HG03025 (cell line): ENCODE measurements around the gene TBC1D1.

Experiments
- ATAC-seq: cut with Tn5 transposase; IDR thresholded peaks from one replicate; pipeline ENCODE4 v1.9.1; 2021; ENCODE audit warnings: mild to moderate bottlenecking, moderate library complexity; ENCODE audit not compliant: unreplicated experiment, low FRiP score

Gene TBC1D1

GRCh38 chr4:37988670-37989069, 97.8 kb downstream of the TBC1D1 start:
- no peak for ATAC-seq

DNA sequence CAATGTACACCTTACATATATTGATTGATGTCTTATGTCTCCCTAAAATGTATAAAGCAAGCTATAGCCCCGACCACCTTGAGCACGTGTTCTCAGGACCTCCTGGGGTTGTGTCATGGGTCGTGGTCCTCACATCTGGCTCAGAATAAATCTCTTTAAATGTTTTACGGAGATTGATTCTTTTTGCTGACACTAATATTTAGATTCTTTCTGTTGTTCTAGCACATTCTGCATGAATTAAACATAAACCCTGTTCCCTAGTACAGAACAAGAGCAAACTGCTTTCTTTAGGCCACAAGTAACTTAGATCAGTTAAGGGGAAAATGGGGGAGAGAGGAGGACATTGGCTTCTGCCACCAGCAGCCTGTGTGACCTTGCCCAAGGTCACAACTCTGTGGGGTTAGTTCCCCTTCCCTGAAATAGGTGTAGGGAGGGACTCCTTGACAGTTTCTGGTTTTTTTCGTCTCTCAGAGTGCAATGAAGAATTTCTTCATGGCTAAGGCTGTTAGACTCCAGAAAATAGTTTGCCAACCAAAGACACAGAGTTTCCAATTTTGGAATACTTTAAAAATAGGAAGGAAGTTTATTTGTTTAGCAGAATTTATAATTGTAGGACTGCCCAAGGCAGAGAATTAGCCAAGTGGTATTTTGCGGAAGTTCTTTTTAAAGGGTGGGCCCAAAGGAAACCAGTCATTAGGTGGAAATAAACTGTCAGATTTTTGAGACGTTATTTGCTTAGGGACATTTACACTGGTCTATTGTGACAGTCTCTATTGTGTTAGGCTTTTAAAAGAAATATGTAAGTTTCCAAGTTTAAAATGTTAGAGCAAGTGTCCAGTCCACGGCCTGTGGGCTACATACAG, 98.7 kb downstream of the TBC1D1 start:
- ATAC-seq, result no peak

DNA sequence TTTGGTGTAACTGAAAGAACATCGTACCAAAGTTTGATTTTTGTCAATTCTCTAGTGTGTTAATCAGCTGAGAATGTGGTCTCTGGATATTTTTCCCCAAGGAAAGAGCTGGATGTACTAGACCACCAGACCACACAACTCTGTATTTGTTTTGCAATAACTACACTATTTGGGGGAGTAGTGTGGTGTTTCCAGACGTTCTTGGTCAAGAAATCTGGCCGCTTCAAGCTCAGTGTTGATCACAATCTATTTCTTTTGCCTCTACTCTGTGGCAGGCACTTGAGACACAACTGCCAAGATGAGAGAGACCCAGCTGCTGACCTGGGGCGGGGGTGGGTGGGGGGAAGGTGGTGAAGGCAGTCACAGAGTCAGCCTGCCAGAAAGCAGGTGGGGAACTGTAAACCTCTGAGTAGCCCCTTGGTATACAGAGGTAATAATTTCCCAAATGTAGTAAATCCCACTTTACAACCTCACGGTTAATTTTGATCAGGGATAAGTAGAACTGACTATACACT, 99.9 kb downstream of the TBC1D1 start:
- no peak for ATAC-seq

DNA sequence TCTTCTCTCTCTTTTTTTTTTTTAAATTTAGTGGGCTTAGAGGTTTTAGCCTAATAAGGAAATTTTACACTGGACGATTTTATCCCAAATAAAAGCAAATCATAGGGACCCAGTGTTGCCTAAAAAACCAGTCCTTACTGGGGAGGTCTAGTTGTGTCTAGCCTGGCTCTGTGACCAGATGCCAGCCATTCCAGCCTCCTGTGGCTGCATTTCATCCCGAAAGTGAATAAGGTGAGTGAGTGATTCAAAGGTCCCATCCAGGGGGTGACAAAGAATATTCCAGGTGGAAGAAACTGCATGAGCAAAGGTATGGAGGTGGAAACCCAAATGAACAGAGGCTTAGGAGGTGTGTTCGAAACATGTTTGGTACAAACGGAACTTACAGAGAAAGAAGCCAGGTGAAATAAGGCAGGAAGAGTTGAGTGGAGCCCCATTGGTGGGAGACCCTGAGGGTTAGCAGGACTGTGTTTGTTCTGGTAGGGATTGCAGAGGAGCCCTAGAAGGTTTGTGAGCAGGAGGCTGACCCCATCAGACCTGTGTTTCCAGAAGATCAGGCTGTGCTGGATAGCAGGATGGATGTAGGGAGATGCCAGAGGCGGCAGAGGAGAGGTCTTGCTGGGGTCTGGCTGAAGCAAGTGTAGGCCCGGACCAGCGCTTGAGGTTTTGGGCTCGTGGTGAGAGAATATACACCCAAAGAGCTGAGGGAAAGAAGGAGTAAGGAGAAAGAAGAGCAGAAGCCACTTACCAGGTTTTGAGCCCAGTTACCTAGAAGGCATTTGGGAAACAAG, 100.9 kb downstream of the TBC1D1 start:
- ATAC-seq, result no peak

DNA sequence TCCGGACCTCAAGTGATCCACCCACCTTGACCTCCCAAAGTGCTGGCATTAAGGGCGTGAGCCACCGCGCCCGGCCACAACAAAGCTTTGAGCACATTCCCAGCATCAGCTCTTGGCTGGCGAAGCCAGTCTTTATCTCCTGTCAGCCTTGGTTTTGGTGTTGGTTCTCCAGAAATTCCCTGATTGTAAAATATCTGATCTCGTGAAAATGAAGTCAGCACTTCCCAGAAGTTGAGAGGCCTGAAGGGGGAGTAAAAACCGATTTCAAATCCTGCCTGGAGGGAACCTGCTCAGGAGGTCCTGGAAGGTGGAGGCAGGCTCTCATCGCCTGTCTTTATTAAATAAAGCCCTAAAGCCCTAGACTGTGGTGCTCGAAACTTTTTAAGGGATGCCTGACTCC, 102.9 kb downstream of the TBC1D1 start:
- no peak for ATAC-seq

GRCh38 chr4:37994569-37994968, 103.7 kb downstream of the TBC1D1 start:
- ATAC-seq, result no peak

- ATAC-seq, result no peak
Observed at GRCh38 chr4:37995299-37995821, 104.5 kb downstream of the TBC1D1 start.

DNA sequence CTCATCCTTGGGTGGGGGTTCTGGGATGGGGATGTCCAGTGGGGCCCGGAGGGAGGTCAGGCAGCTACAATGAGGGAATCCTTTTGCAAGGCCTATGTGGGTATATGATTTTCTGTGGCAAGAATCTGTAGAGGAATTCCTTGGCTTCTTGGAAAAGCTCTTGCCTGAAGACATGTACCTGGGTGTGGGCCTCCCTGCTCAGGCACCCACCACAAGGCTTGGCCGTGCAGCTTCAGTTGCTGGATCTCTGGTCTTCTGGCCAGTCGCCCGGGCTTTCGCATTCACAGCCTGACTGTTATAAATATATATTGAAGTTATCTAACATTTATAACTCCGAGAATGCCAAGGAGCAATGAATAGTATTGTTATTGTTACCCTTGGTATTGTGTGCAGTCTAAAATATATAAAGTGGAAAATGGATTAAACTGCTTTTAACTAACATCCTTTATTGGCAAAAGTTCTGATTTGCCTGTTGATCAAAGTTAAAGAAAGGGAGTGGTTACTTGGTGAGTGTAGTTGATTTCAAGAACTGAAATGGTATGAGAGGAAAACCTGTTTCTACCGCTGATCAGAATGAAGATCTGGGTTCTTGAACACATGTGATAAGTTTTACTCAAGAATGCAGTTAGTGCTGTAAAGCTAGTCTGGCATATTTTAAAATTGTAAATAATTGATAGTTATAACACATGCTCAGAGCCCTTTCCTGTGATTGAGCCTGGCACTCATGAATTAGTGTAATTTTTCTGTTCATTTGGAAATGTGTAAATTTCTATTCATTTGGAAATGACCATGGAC, 105.3 kb downstream of the TBC1D1 start:
- ATAC-seq, result no peak

DNA sequence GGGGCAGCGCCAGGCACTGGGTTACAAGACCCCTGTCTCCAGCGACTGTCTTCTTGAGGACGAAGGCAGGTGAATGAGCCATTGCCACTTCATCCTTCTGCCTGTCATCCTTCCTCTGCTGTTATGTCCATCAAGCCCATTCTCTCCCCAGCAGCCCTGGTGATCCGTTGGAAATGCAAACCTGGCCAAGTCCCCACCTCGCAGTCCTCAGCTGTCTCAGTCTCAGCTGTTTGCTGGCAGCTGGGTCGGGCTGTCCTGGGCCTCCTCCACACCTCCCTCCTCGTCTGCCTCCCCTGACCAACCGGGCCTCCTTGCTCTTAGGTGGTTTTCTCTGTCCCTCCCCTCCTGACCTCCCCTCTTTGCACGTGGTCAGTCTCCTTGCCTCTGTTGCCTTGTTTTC, 107.3 kb downstream of the TBC1D1 start:
- no peak for ATAC-seq

DNA sequence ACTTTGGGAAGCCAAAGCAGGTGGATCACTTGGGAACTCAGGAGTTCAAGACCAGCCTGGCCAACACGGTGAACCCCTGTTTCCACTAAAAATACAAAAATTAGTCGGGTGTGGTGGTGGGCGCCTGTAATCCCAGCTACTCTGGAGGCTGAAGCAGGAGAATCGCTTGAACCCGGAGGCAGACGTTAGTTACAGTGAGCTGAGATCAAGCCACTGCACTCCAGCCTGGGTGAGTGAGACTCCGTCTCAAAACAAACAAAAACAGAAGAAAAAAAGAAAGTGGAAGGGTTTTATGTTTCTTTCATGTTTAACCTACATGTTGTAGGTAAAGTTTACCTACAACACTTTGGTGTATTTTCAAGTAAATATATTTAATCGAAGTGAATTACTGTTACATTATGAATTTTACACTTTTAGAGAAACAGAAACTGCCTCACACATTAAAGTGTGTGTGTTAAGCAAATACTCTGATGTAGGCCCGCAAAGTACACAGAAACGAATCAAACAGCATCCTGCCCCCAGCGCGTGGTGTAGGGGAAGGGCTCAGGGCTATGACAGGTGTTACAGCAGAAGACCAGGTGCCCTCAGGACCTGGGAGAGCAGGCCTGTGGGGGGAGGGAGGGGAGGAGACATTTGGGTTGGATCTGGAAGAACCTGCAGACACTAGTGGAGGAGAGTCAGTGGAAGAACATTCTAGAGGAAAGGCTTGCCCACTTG, 108.3 kb downstream of the TBC1D1 start:
- ATAC-seq, result no peak

DNA sequence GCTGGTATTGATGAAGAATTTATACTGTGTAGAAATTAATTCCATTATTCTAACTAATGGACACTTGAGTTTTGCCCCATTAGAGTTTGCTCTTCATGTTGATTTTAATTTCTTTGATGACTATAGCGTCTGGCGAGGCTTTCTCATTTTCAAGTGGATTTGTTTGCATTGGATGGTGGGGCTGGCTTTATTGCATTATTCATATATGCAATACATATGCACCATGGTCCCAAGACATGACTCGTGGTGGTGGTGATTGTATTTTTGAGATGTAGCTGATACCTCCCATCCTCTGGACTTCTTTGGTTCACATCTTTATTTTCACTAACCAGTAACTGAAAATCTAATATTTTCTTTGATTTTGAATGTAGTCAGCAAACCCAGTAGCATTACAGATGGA, 109.1 kb downstream of the TBC1D1 start:
- ATAC-seq, result no peak

GRCh38 chr4:38001927-38002326, 111.0 kb downstream of the TBC1D1 start:
- no peak for ATAC-seq

DNA sequence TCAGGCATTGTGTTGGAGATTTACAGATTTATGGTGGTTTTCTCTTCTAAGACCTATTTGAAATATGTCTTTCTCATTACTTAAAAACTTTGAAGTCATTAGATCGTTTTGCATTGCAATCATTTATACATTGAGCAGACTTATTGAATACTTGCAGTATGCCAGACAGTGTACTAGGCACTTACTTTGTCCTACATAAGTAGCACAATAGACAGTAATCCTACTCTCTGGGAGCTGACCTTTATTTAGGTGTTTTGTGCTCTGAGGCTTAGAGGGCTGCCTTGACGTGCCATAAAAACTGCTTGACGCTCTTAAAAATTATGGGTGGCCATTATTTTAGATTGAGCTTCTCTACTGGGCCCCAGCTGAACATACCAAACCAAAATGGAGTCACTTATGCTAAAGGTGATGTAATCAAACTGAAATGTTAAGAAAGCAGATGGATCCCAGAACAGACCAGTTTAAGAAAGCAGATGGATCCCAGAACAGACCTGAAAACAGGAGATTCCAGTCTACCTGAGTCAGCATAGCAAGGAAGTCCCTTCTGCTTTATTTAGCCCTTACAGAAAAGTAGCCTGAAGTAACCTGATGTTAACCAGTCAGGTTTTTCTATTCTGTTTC, 111.7 kb downstream of the TBC1D1 start:
- no peak for ATAC-seq

GRCh38 chr4:38003102-38003501, 112.2 kb downstream of the TBC1D1 start:
- ATAC-seq, result no peak

DNA sequence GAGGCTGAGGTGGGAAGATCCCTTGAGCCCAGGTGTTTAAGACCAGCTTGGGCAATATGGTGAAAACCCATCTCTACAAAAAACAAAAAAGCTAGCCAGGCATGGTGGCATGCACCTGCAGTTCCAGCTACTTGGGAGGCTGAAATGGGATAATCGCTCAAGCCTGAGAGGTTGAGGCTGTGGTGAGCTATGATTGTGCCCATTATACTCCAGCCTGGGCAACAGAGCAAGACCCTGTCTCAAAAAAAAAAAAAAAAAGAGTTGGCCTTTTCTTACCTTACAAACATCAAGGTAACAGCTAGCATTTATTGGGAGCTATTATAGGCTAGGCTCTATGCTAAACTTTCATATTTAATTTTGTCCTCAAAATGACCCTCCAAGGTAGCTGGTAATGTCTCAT, 112.7 kb downstream of the TBC1D1 start:
- ATAC-seq, result no peak

GRCh38 chr4:38004062-38004461, 113.2 kb downstream of the TBC1D1 start:
- no peak for ATAC-seq

- ATAC-seq, result no peak
Observed at GRCh38 chr4:38004887-38005286, 114.0 kb downstream of the TBC1D1 start.

GRCh38 chr4:38005637-38006036, 114.8 kb downstream of the TBC1D1 start:
- ATAC-seq, result no peak

- no peak for ATAC-seq
Observed at GRCh38 chr4:38007645-38008044, 116.8 kb downstream of the TBC1D1 start.
